Activated naive CD8-positive, alpha-beta T cell (primary cell): ENCODE measurements around the gene PGAP3.

ENCODE experiments used
- H3K27ac Mint-ChIP-seq: one replicate; pipeline ENCODE4 v1.8.0; 2021; ENCODE audit warnings: mixed read lengths
- H3K27me3 Mint-ChIP-seq: one replicate; pipeline ENCODE4 v1.8.0; 2021; ENCODE audit warnings: mixed read lengths
- H3K36me3 Mint-ChIP-seq: one replicate; pipeline ENCODE4 v1.8.0; 2021; ENCODE audit warnings: mixed read lengths
- H3K4me1 Mint-ChIP-seq: one replicate; pipeline ENCODE4 v1.8.0; 2021; ENCODE audit warnings: low read depth, mixed read lengths
- H3K4me3 Mint-ChIP-seq: one replicate; pipeline ENCODE4 v1.8.0; 2021; ENCODE audit warnings: mild to moderate bottlenecking, mixed read lengths
- H3K9me3 Mint-ChIP-seq: one replicate; pipeline ENCODE4 v1.8.0; 2021; ENCODE audit warnings: low read depth, mixed read lengths

The PGAP3 gene

DNA sequence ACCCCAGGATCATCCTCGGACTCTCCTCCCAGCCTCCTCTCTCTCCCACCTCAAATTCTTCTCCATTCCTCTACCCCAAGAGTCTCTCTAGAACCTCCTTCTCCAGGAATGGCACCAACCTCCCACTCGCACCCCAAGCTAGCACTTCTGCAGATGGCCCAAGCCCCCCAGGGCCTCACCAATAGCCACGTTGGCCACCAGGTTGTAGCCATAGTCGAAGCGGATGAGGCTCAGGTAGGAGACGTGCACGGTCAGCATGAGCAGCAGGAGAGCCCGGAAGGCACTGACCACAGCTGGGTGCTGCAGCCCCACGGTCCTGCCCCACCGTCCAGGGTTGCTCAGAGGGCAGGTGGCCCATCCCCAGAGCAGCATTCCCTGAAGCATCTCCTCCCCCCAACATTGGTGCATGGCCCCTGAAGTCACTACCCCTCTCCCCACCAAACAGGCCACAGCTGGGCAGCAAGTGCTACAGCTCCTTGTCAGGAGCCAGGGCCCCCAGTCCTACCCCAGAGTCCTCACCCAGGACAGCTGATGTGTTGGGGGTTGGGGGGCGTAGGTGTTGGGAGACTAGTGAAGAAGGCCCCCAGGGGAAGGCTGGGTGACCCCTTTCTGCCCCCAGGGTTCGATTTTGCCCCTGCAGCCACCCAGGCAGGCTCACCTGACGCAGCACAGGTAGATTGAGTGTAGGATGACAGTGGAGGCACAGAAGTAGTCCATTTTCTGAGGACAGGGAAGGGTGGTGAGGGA is 14.3 kb downstream of the PGAP3 start:
- Mint-ChIP-seq H3K4me3 (no peak overlapping the region), H3K4me1 (peaks cover 38% of the 10 kb centered on the region), H3K9me3 (no peaks in the 10 kb centered on the region), H3K27me3 (peaks cover under 1% of the 10 kb centered on the region), H3K36me3 (no peaks in the 10 kb centered on the region), H3K27ac (no peak overlapping the region)

DNA sequence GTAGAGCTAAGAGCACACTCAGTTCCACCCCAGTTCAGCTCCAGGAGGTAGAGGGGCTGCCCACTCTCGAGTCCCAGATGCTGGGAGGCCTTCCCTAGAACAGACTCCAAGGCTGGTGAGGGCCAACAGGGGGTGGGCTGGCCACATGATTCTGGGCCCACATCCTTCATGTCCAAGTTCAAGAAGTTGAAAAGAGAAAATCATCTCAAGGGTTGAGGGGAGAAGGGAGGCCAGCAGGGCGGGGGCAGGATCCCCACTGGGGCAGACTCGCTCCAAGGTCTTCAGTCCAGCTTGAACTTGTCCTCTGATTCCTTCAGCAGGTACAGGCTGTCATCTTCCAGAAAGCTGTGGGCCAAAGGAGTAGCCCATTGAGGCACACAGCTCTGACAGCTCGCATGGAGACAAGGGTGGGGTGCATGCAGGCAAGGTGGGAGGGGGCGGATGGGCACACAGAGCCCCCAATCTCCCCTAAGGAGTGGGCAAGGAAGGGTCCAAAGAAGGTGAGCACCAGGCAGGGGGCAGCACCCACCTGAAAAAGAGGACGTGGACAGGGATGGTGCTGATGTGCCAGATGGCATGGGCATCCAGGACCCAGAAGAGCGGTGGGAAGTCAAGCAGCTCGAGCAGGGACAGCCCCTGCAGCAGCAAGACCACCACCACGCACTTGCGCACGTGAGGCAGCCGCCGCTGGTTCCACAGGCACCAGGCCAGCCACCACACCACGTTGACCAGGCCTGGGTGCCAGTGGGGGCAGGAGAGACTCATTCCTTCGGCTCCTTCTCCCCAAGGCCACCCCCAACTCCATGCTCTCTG is 15.1 kb downstream of the PGAP3 start:
- H3K27me3 Mint-ChIP-seq, result peaks cover 2% of the 10 kb centered on the region
- H3K4me3 Mint-ChIP-seq, result no peak overlapping the region
- no peaks in the 10 kb centered on the region for H3K36me3 Mint-ChIP-seq
- no peak overlapping the region for H3K27ac Mint-ChIP-seq
- H3K4me1 Mint-ChIP-seq, result peaks cover 32% of the 10 kb centered on the region
- H3K9me3 Mint-ChIP-seq, result no peaks in the 10 kb centered on the region

DNA sequence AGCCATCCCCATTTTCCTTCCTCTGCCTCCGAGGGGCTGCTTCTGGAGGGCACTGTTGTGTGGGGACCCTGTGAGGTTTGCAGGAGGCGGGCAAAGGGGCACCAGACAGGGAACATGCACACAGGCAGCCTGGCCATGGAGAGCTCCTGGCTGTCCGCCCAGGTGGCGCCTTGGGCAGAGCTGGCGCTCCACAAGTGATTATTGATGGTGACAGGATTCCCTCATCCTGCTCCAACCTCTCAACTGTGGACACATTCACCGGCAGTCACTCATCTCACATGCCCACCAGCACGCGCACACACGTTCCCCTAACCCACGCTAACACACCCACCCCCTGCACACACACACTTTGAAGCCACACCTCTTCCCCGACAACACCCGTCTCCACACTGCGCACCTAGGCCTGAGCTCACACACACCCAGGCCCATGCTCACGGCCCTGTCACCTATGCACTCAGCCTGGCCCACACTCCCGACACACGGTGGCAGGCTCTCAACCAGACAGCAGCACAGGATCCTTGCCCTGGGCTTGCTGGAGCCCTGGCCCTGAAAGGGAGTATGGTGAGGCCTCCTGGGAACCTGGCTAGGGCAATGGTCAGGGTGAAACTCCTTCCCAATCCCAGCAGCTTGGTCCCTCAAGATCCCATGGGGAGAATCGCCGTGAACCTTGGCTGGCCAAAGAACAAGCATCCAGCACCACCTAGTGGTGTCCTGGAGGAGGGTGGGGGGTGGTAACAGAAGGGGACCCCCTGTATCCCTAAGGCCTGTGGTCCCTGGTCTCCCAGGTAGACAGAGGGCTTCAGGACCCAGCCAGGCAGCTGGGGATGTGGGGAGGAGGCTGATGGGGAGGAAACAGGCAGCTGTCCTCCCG is 16.0 kb downstream of the PGAP3 start:
- Mint-ChIP-seq H3K27ac (no peak overlapping the region), H3K4me3 (peak overlapping the region; percentile 9), H3K36me3 (no peaks in the 10 kb centered on the region), H3K27me3 (peaks cover 2% of the 10 kb centered on the region), H3K9me3 (no peaks in the 10 kb centered on the region), H3K4me1 (peaks cover 25% of the 10 kb centered on the region)

DNA sequence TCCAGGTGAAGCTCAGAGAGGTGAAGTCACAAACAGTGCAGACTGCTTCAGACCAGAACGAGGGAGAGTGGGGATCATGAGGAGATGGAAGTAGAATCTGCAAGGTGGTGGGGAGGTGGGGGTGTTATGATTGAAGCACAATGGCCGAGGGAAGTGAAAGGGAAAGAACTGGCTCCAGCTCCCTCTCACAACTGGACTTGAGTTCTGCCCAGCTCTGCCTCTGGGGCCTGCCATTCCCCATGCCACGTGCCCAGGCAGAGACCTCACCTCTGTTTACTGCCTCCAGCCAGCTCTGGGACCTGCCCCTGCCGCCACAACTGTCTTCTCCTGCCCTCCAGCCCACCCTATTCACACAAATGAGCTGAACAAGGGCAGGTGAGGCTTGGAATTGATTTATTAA is 17.1 kb downstream of the PGAP3 start:
- peaks cover 2% of the 10 kb centered on the region for H3K27me3 Mint-ChIP-seq
- no peaks in the 10 kb centered on the region for H3K9me3 Mint-ChIP-seq
- no peak overlapping the region for H3K4me3 Mint-ChIP-seq
- H3K36me3 Mint-ChIP-seq, result no peaks in the 10 kb centered on the region
- peaks cover 18% of the 10 kb centered on the region for H3K4me1 Mint-ChIP-seq
- H3K27ac Mint-ChIP-seq, result no peak overlapping the region

DNA sequence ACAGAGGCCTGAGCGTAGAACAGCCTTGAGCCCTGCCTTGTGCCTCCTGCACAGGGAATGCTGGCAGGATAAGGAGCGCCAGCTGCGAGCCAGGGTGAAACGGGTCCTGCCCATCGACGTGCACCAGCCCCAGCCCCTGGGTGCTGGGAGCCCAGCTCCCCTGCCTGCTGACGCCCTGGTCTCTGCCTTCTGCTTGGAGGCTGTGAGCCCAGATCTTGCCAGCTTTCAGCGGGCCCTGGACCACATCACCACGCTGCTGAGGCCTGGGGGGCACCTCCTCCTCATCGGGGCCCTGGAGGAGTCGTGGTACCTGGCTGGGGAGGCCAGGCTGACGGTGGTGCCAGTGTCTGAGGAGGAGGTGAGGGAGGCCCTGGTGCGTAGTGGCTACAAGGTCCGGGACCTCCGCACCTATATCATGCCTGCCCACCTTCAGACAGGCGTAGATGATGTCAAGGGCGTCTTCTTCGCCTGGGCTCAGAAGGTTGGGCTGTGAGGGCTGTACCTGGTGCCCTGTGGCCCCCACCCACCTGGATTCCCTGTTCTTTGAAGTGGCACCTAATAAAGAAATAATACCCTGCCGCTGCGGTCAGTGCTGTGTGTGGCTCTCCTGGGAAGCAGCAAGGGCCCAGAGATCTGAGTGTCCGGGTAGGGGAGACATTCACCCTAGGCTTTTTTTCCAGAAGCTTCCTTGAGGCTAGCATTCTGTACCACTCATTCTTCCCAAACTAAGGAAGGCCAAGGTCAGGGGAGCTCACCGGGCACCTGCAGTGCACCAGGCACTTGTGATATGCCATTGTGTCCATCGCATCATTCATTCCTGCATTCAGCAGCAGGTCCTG is 17.7 kb downstream of the PGAP3 start:
- H3K36me3 Mint-ChIP-seq, result no peaks in the 10 kb centered on the region
- no peak overlapping the region for H3K4me3 Mint-ChIP-seq
- no peak overlapping the region for H3K27ac Mint-ChIP-seq
- H3K27me3 Mint-ChIP-seq, result peaks cover 2% of the 10 kb centered on the region
- H3K9me3 Mint-ChIP-seq, result no peaks in the 10 kb centered on the region
- peaks cover 16% of the 10 kb centered on the region for H3K4me1 Mint-ChIP-seq

DNA sequence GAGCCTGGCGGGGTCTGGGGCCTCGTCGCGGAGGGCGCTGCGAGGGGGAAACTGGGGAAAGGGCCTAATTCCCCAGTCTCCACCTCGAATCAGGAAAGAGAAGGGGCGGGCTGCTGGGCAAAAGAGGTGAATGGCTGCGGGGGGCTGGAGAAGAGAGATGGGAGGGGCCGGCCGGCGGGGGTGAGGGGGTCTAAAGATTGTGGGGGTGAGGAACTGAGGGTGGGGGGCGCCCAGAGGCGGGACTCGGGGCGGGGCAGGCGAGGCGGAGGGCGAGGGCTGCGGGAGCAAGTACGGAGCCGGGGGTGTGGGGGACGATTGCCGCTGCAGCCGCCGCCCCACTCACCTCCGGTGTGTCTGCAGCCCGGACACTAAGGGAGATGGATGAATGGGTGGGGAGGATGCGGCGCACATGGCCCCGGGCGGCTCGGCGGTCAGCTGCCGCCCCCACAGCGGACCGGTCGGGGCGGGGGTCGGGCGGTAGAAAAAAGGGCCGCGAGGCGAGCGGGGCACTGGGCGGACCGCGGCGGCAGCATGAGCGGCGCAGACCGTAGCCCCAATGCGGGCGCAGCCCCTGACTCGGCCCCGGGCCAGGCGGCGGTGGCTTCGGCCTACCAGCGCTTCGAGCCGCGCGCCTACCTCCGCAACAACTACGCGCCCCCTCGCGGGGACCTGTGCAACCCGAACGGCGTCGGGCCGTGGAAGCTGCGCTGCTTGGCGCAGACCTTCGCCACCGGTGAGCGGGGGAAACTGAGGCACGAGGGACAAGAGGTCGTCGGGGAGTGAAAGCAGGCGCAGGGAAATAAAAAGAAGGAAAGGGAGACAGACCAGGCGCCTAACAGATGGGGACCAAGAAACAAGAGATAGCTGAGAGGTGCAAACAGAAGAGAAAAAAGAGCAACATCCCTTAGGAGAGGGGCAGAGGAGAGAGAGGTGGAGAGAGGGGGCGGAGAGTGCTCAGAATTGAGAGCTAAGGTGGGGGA is 19.6 kb downstream of the PGAP3 start, which contains the start of gene PNMT:
TSS of gene PNMT (plus strand) at position 509 of the 980 bp plus-strand sequence. CDS start at position 532, 23 bp downstream.
- no peaks in the 10 kb centered on the region for H3K36me3 Mint-ChIP-seq
- peaks cover 16% of the 10 kb centered on the region for H3K4me1 Mint-ChIP-seq
- H3K27ac Mint-ChIP-seq, result no peak within 1 kb of the TSS
- H3K27me3 Mint-ChIP-seq, result peaks cover 2% of the 10 kb centered on the region
- H3K4me3 Mint-ChIP-seq, result peak within 1 kb of the TSS; percentile 73
- no peaks in the 10 kb centered on the region for H3K9me3 Mint-ChIP-seq

DNA sequence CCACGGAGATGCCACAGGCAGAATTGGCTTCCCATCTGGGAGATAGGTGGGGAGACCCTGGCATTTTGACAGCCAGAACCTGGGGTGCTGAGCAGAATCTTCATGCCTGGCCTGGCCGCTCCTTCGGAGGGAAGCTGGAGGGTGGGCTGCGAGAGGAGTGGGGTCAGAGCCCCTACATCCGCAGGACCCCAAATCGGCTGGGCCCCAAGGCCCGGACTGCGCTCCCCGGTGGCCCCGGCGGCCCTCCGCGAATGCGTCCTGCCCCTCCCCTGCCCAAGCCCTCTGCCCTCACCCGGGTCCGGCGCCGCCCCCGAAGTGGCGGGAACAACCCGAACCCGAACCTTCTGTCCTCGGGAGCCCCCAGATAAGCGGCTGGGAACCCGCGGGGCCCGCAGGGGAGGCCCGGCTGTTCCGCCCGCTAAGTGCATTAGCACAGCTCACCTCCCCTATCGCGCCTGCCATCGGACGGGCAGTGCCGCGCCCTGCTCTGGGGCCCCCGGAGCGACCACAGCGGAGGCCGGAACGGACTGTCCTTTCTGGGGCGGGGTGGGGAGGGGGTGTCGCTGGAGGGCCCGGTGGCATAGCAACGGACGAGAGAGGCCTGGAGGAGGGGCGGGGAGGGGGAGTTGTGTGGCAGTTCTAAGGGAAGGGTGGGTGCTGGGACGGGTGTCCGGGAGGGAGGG is 20.5 kb downstream of the PGAP3 start:
- peaks cover 2% of the 10 kb centered on the region for H3K27me3 Mint-ChIP-seq
- H3K4me3 Mint-ChIP-seq, result peak overlapping the region; percentile 57
- H3K4me1 Mint-ChIP-seq, result peaks cover 16% of the 10 kb centered on the region
- no peaks in the 10 kb centered on the region for H3K9me3 Mint-ChIP-seq
- no peak overlapping the region for H3K27ac Mint-ChIP-seq
- H3K36me3 Mint-ChIP-seq, result no peaks in the 10 kb centered on the region

DNA sequence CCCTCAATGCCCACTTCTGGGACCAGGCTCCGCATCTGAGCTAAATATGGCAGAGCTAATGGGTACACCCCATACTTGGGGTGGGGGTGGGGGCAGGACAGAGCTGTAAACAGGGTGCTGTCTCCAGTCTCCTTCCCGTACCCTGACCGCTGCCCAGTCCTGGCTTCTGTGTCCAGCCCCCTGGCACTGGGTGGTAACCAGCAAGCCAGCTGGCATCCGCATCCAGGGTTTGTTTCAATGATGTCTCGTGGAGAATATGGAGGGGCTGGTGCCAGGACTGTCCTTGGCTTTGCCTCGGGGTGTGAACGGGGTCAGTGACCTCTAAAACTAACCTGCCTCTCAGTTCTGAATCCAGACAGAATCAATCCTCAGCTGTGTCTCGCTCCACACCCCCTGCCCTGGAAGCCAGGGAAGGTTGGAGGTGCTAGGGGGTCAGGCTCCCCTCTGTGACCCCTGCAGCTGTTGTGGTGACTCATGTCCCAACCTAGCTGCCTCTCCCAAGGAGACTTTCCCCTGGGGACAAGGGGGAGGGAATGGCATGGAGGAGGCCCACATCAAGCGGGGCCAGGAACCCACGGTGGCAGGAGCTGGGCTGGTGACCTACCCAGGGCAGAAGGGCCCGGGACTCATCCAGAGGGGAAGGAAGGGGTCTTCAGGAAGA is 21.1 kb downstream of the PGAP3 start:
- Mint-ChIP-seq H3K36me3 (no peaks in the 10 kb centered on the region), H3K27ac (no peak overlapping the region), H3K4me3 (peak overlapping the region; percentile 27), H3K9me3 (no peaks in the 10 kb centered on the region), H3K27me3 (peaks cover 2% of the 10 kb centered on the region), H3K4me1 (peaks cover 13% of the 10 kb centered on the region)

DNA sequence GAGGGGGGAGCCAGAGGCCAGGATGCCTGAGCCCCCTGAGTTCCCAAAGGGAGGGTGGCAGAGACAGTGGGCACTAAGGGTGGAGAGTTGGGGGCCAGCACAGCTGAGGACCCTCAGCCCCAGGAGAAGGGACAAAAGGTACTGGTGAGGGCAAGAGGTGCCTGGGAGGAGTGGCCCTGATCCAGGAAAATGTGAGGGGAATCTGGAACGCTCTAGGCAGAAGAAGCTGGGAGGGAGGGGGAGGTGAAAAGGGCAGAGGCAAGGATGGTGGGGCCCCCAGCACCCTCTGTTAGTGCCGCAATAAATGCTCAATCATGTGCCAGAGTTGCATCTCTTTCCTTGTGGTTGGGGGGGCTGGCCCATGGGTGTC is 21.6 kb downstream of the PGAP3 start:
- Mint-ChIP-seq H3K9me3 (no peaks in the 10 kb centered on the region), H3K4me3 (no peak overlapping the region), H3K36me3 (no peaks in the 10 kb centered on the region), H3K27me3 (peaks cover 2% of the 10 kb centered on the region), H3K4me1 (peaks cover 17% of the 10 kb centered on the region), H3K27ac (no peak overlapping the region)

DNA sequence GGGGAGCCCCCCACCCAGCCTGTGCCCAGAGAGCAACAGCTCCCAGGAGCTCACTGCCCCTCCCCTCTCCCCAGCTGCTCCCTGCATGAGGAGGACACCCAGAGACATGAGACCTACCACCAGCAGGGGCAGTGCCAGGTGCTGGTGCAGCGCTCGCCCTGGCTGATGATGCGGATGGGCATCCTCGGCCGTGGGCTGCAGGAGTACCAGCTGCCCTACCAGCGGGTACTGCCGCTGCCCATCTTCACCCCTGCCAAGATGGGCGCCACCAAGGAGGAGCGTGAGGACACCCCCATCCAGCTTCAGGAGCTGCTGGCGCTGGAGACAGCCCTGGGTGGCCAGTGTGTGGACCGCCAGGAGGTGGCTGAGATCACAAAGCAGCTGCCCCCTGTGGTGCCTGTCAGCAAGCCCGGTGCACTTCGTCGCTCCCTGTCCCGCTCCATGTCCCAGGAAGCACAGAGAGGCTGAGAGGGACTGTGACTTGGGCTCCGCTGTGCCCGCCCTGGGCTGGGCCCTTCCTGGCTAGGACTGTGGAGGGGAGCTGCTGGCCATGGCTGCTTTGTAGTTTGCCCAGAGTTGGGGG is 22.1 kb downstream of the PGAP3 start:
- H3K4me3 Mint-ChIP-seq, result no peak overlapping the region
- H3K36me3 Mint-ChIP-seq, result no peaks in the 10 kb centered on the region
- H3K4me1 Mint-ChIP-seq, result peaks cover 22% of the 10 kb centered on the region
- H3K9me3 Mint-ChIP-seq, result no peaks in the 10 kb centered on the region
- H3K27me3 Mint-ChIP-seq, result peaks cover 2% of the 10 kb centered on the region
- no peak overlapping the region for H3K27ac Mint-ChIP-seq

DNA sequence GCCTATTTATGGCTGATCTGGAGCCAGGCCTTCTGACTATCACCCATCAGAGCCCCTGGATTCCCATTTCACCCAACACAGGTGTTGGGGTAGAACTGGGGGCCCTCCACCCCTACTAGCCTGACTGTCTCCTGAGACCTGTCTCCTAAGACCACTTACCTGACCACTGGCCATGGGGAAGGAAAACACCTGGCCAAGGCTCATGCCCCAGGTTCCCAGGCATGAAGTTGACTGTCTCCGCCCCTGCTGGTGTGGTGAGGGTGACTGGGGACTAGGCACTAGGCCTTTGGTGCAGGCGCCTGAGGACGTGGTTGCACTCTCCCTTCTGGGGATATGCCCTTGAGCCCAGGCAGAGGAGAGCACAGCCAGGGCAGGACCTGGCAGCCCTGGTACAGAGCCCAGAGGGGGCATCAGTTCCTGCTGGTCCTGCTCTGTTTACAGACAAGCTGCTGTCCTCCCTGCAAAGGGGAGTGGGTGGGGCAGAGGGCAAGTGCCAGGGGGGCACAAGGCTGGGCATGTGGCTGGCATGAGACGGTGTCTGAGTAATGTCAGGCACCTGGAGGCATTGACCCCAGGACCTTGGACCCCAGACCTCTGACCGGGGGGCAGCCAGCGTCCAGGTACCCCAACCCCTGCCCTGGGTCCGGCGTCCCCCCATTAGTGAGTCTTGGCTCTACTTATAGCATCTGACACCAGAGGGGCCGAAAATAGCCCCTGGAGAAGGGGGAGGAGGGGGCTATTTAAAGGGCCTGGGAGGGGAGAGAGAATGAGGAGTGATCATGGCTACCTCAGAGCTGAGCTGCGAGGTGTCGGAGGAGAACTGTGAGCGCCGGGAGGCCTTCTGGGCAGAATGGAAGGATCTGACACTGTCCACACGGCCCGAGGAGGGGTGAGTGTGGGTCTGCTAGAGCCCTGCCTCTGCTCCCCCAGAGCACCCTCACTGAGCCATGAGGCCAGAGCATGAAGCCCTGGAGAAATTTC is 23.0 kb downstream of the PGAP3 start, which contains the start of gene TCAP:
TSS of gene TCAP (plus strand) at position 769 of the 981 bp plus-strand sequence. CDS start at position 780, 11 bp downstream.
- H3K9me3 Mint-ChIP-seq, result no peaks in the 10 kb centered on the region
- no peaks in the 10 kb centered on the region for H3K36me3 Mint-ChIP-seq
- H3K27ac Mint-ChIP-seq, result no peak within 1 kb of the TSS
- no peak within 1 kb of the TSS for H3K4me3 Mint-ChIP-seq
- H3K27me3 Mint-ChIP-seq, result peaks cover 2% of the 10 kb centered on the region
- peaks cover 28% of the 10 kb centered on the region for H3K4me1 Mint-ChIP-seq
